Activated B cell treated with CpG ODN at 0.5 μM for 24 hours (primary cell): Measurements from ENCODE around the gene FGF2. TPM values are rescaled to one million over a fixed set of nuclear protein-coding genes. Genes with fewer than 3 reads are reported as not detected.
A peak's percentile ranks its signal among the peaks of the same experiment; 100 is the strongest.

Experiments used
- ATAC-seq: fragments of 200-7000 bp; cut with Tn5 transposase; one replicate; pipeline ENCODE4 v1.10.0; 2021; ENCODE audit warnings: low read depth, mild to moderate bottlenecking, moderate library complexity
- CTCF ChIA-PET: fragments of 350-600 bp; sonication (Branson Sonifier 250); formaldehyde crosslinking; loops from one replicate; lab custom pipeline; 2021; ENCODE audit warnings: antibody characterized with exemption; lab: Charles Lee
- POLR2A ChIA-PET: fragments of 350-600 bp; sonication (Branson Sonifier 250); formaldehyde crosslinking; loops from one replicate; lab custom pipeline; 2021; ENCODE audit warnings: antibody characterized with exemption; lab: Charles Lee
- DNase-seq: peaks from one replicate; pipeline ENCODE4 v3.0.0; 2022
- H3K27ac Mint-ChIP-seq: one replicate; pipeline ENCODE4 v1.8.0; 2020; ENCODE audit warnings: mixed read lengths
- H3K27me3 Mint-ChIP-seq: one replicate; pipeline ENCODE4 v1.8.0; 2021; ENCODE audit warnings: mixed read lengths
- H3K36me3 Mint-ChIP-seq: one replicate; pipeline ENCODE4 v1.8.0; 2021; ENCODE audit warnings: low read depth, mixed read lengths
- H3K4me1 Mint-ChIP-seq: one replicate; pipeline ENCODE4 v1.8.0; 2021; ENCODE audit warnings: mixed read lengths
- H3K4me3 Mint-ChIP-seq: one replicate; pipeline ENCODE4 v1.8.0; 2020; ENCODE audit warnings: mild to moderate bottlenecking, mixed read lengths
- H3K9me3 Mint-ChIP-seq: one replicate; pipeline ENCODE4 v1.8.0; 2020; ENCODE audit warnings: mixed read lengths
- intact Hi-C: fragments of 100-400 bp; cut with micrococcal nuclease; formaldehyde crosslinking; loops from one replicate; pipeline ENCODE4 v1.15.1; 2024
- total RNA-seq: library from RNA; stranded (reverse); gene quantifications from 2 replicates; pipeline ENCODE4 v1.2.3, GENCODE V29; 2022
- TF ChIP-seq, protein P1 (sequence below): fragments of 200-600 bp; IDR thresholded peaks from one replicate; pipeline ENCODE4 v1.8.0; 2022; ENCODE audit warnings: antibody characterized with exemption, mild to moderate bottlenecking

Gene FGF2
- total RNA-seq, 1 donor from 2014 or later = 0.29 TPM

GRCh38 chr4:122822466-122822865, 4.2 kb upstream of the FGF2 start:
- Mint-ChIP-seq H3K27ac (no peak overlapping the region), H3K9me3 (peaks cover 5% of the 10 kb centered on the region), H3K4me1 (peaks cover 4% of the 10 kb centered on the region), H3K4me3 (no peak overlapping the region), H3K36me3 (no peaks in the 10 kb centered on the region), H3K27me3 (peaks cover 44% of the 10 kb centered on the region)
- CTCF ChIA-PET = no interaction called here
- no peak for DNase-seq
- TF ChIP-seq, protein P1, sequence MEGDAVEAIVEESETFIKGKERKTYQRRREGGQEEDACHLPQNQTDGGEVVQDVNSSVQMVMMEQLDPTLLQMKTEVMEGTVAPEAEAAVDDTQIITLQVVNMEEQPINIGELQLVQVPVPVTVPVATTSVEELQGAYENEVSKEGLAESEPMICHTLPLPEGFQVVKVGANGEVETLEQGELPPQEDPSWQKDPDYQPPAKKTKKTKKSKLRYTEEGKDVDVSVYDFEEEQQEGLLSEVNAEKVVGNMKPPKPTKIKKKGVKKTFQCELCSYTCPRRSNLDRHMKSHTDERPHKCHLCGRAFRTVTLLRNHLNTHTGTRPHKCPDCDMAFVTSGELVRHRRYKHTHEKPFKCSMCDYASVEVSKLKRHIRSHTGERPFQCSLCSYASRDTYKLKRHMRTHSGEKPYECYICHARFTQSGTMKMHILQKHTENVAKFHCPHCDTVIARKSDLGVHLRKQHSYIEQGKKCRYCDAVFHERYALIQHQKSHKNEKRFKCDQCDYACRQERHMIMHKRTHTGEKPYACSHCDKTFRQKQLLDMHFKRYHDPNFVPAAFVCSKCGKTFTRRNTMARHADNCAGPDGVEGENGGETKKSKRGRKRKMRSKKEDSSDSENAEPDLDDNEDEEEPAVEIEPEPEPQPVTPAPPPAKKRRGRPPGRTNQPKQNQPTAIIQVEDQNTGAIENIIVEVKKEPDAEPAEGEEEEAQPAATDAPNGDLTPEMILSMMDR = no peak
- no peak for ATAC-seq
- intact Hi-C loops = no loop called here
- POLR2A ChIA-PET = no interaction called here

DNA sequence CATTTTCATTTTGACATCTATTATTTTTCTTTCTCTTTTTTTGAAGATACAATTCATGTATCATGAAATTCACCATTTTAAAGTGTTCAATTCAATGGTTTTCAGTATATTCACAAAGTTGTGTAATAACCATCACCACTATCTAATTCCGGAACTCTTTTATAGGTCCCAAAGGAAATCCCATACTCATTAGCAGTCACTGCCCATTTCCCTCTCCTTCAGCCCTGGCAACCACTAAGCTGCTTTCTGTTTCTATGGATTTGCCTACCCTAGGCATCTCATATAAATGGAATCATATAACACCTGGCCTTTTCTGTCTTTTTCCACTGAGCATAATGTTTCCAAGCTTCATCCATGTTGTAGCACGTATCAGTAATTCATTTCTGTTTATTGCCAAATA, 3.2 kb upstream of the FGF2 start:
- peaks cover 5% of the 10 kb centered on the region for H3K9me3 Mint-ChIP-seq
- H3K27me3 Mint-ChIP-seq = peaks cover 54% of the 10 kb centered on the region
- no peaks in the 10 kb centered on the region for H3K36me3 Mint-ChIP-seq
- POLR2A ChIA-PET = no interaction called here
- DNase-seq (no peak), ATAC-seq (no peak)
- H3K4me3 Mint-ChIP-seq = no peak overlapping the region
- peaks cover 14% of the 10 kb centered on the region for H3K4me1 Mint-ChIP-seq
- CTCF ChIA-PET = no interaction called here
- no peak overlapping the region for H3K27ac Mint-ChIP-seq
- TF ChIP-seq, protein P1 = no peak
- intact Hi-C loops = no loop called here

DNA sequence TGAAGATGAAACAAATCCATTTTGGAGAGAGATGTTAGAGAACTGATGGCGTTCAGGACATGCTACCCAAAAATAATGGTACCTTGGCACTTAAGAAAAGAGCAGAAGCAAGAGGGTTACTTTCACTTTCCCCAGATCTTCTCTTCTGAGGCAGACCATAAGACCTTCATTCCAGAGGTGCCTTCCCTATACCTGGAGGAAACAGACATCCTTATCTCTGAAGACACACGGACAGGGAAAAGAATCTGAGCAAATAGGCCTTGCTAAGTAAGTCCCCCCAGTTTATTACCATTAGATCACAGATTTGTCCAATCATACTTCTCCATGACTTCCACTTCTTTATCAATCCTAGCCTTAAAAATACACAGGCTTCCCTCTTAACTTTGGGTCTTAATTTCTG, 2.0 kb upstream of the FGF2 start:
- TF ChIP-seq, protein P1 = no peak
- H3K27ac Mint-ChIP-seq = no peak overlapping the region

GRCh38 chr4:122826079-122826527, 528 bp upstream of the FGF2 start:
- Mint-ChIP-seq H3K9me3 (peaks cover 5% of the 10 kb centered on the region), H3K27ac (no peak overlapping the region), H3K4me3 (peak overlapping the region; percentile 68), H3K27me3 (peaks cover 61% of the 10 kb centered on the region), H3K4me1 (peaks cover 18% of the 10 kb centered on the region), H3K36me3 (no peaks in the 10 kb centered on the region)
- intact Hi-C loops = loop anchor here (5.0 kb wide), 1 partner anchor 69 kb away; no protein-coding TSS in a partner anchor
- TF ChIP-seq, protein P1 = no peak
- DNase-seq = no peak
- ChIA-PET POLR2A (no interaction called here), CTCF (no interaction called here)
- ATAC-seq = no peak

More for the DNA sequence above, 2.0 kb upstream of the FGF2 start:
- H3K36me3 Mint-ChIP-seq = no peaks in the 10 kb centered on the region
- no peak overlapping the region for H3K4me3 Mint-ChIP-seq
- ATAC-seq = no peak
- intact Hi-C loops = loop anchor here (5.0 kb wide), 1 partner anchor 67 kb away; no protein-coding TSS in a partner anchor
- no peak for DNase-seq
- ChIA-PET CTCF (no interaction called here), POLR2A (no interaction called here)
- peaks cover 60% of the 10 kb centered on the region for H3K27me3 Mint-ChIP-seq
- peaks cover 5% of the 10 kb centered on the region for H3K9me3 Mint-ChIP-seq
- peaks cover 18% of the 10 kb centered on the region for H3K4me1 Mint-ChIP-seq

GRCh38 chr4:122827258-122827878, 737 bp downstream of the FGF2 start:
- ATAC-seq = peak; percentile 54
- Mint-ChIP-seq H3K36me3 (no peaks in the 10 kb centered on the region), H3K27me3 (peaks cover 65% of the 10 kb centered on the region), H3K9me3 (peaks cover 5% of the 10 kb centered on the region), H3K4me1 (peaks cover 18% of the 10 kb centered on the region), H3K4me3 (peak overlapping the region; percentile 81), H3K27ac (no peak overlapping the region)
- TF ChIP-seq, protein P1 = no peak
- DNase-seq = peak; percentile 43
- POLR2A ChIA-PET = no interaction called here
- CTCF ChIA-PET = no interaction called here
- intact Hi-C loops = loop anchor here (5.0 kb wide), 1 partner anchor 70 kb away; no protein-coding TSS in a partner anchor
